Mammary epithelial cell (primary cell): ENCODE results near the gene CCDC74A.
"Not testable (repeated sequence)": the region's sequence is repeated elsewhere in the genome, so short reads cannot be mapped to it uniquely, and the experiment has no call there.

ENCODE experiments used
- CTCF ChIP-seq, 2 donors: IDR thresholded peaks in 1 of 2; conservative IDR thresholded peaks in 1 of 2; 2 replicates each; pipeline ENCODE4 v1.5.1; 2011 to 2012; ENCODE audit warnings: inconsistent platforms in 2 of 2, low read length in 2 of 2, mild to moderate bottlenecking in 2 of 2, control low read depth in 1 of 2, low read depth in 1 of 2; ENCODE audit not compliant: insufficient read depth in 1 of 2; ENCODE audit errors: extremely low read depth in 1 of 2
- EZH2 ChIP-seq: IDR thresholded peaks from 2 replicates; pipeline ENCODE4 v1.6.1; 2012; ENCODE audit warnings: low read length, inconsistent platforms, borderline replicate concordance

GRCh38 chr2:131531547-131532185, 4.0 kb downstream of the CCDC74A start:
- not testable (repeated sequence) for TF ChIP-seq CTCF (conservative IDR thresholded peaks at IDR 0.05 in 1 of 2, IDR thresholded peaks at IDR 0.05 in 1 of 2; ENCODE audit: extremely low read depth in 1 of 2, insufficient read depth in 1 of 2, low read depth in 1 of 2, low read length in 2 of 2); EZH2
